NCI-H2227 (cell line): ENCODE measurements around the gene CIZ1.
"Not testable (repeated sequence)": the region's sequence is repeated elsewhere in the genome, so short reads cannot be mapped to it uniquely, and the experiment has no call there.

Experiments used
- DNase-seq: peaks from one replicate; lab custom pipeline; 2025; ENCODE audit not compliant: unreplicated experiment; lab: John Stamatoyannopoulos, UW

CIZ1 gene, protein sequence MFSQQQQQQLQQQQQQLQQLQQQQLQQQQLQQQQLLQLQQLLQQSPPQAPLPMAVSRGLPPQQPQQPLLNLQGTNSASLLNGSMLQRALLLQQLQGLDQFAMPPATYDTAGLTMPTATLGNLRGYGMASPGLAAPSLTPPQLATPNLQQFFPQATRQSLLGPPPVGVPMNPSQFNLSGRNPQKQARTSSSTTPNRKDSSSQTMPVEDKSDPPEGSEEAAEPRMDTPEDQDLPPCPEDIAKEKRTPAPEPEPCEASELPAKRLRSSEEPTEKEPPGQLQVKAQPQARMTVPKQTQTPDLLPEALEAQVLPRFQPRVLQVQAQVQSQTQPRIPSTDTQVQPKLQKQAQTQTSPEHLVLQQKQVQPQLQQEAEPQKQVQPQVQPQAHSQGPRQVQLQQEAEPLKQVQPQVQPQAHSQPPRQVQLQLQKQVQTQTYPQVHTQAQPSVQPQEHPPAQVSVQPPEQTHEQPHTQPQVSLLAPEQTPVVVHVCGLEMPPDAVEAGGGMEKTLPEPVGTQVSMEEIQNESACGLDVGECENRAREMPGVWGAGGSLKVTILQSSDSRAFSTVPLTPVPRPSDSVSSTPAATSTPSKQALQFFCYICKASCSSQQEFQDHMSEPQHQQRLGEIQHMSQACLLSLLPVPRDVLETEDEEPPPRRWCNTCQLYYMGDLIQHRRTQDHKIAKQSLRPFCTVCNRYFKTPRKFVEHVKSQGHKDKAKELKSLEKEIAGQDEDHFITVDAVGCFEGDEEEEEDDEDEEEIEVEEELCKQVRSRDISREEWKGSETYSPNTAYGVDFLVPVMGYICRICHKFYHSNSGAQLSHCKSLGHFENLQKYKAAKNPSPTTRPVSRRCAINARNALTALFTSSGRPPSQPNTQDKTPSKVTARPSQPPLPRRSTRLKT

DNA sequence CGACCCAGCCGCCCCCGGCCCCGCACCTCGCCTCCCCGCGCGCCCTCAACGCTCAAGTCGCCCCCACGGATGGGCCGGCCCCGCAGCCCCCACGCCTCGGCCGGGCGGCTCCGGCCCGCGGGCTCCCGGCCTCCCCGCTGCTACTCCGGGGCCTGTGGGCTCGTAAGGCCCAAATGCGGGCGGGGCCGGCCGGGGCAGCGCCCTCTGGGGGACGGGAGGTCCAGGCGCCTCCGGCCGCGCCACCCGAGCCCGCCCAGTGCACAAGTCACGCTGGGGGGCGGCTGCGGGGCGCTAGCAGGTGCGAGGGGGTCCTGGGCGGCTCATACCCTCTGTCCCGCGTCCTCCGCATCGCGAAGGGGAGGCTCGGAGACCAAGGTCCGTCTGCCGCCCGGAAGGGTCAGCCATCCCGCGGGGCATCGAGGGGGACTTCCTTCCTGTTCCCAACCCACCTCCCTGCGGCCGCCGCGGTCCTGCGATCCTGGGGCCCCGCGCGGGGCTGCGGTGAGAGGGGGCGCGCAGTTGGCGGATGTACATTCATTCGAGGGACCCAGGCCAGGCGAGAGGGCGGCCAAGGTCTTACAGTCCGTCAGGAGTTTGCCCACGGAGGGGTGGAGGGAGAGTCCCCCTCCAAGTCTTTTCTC, at the start of gene CIZ1:
CIZ1 (minus strand) TSS at position 167 of the 641 bp plus-strand sequence. CDS start 715 bp downstream, outside the sequence.
- peak; percentile 81 for DNase-seq

DNA sequence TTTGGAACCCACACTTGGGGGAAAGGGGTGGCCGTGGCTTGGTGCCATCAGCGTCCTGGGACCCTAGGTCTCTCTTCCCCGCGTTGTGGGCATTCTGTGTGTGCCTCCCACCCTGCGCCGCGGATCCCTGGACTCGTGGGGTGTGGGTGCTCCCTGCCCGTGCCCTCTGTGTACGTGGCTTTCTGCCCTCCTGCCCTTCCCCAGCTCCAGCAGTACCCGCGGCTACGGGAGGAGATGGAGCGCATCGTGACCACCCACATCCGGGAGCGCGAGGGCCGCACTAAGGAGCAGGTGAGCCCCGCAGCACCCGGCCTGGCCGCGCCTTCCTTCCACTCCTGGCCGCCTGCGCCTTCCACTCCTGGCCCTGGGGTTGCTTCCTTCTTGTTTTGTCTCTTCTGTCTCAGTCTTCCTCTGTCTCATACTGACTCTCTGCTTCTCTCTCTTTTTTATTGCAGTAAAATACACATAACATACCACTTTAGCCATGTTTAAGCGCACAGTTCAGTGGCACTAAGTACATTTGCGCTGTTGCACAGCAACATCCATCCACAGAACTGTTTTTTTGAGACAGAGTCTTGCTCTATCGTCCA, 42.5 kb upstream of the CIZ1 start:
- DNase-seq = no peak

DNA sequence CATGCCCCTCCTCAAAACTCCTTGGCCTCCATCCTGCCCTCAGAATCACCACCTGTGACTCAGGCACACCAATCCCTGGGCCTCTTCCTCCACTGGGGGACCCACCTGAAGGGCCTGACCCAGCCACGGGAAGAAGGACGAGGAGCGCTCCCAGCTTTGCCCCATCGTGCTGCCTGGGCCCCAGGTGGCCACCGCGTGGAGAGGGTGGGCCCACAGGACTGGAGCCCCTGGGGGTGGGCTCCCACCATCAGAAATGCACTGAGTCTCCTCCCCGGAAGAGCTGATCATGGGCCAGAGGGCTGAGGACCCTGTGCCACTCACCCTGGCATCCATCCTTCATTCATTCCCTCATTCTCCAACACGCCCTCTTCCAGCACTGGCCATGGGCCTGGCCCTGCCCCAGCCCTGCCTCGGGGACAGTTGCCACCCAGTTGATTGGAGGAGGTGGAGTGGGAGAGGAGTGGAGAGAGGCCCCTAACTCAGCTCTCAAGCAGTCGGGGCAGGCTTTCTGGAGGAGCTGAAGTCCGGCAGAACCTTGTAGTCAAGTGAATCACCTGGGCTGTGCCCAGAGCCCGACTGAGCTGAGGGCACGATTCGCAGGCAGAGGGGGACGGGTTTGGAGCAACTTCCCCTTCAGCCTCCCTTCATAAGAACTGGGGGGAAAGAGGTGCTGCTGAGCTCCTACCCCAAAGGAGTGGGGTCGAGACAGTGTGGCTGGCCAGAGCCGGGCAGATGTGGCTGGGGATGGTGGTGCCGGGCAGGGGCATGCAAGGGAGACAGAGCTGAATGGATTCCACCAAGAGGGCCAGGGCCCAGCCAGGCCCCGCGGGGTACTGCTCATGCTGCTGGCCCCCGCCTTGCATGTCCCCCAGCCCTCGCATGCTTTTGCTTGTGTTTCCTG, 41.4 kb upstream of the CIZ1 start:
- no peak for DNase-seq

DNA sequence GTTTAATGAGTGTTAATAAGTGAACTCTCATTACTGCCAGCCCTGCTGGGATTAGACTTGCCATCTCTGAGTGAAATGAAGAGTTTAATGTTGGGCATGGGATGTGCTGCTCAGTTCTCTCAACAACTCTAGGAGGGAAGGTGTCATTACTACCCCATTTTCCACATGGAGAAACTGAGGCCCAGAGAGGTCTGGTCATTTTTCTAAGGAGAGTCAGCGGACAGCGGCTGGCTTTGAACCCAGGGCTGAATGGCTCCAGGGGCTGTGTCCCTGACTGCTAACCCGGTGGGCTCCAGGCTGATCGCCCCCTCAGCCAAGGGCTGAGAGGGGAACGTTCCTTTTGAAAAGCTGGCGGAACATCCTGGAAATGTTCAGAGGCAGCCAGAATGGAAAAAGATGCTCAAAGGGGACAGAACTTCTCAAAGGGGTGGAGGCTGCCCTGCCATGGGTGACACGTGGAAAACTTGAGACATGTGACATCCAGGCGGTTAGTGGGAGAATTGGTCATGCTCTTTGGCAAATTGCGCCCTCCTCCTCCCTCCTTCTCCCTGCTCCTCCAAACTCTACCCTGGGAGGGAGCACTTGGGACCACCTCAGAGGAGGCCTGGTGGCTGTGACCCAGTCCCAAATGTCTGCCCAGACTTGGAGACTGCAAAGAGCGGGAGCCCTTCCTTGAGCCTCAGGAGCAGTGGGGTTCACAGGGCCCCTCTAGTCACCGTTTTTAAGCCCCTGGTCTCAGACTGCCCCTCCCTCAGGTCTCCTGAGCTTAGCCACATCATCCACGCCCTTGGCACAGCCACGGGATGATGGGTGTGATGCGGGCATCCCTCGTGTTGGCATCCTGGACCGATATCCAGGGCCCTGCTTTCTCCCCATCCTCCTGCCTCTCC, 40.5 kb upstream of the CIZ1 start:
- DNase-seq = no peak

DNA sequence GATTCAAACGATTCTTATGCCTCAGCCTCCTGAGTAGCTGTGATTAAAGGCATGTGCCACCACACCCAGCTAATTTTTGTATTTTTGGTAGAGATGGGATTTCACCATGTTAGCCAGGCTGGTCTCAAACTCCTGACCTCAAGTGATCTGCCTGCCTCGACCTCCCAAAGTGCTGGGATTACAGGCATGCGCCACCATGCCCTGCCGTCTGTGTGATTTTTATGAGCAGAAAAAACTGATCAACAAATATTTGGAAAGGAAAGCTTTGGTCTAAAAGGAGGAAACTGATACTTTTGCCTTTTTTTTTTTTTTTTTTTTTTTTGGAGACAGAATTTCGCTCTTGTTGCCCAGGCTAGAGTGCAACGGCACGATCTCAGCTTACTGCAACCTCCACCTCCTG, 39.5 kb upstream of the CIZ1 start:
- DNase-seq = not testable (repeated sequence)

DNA sequence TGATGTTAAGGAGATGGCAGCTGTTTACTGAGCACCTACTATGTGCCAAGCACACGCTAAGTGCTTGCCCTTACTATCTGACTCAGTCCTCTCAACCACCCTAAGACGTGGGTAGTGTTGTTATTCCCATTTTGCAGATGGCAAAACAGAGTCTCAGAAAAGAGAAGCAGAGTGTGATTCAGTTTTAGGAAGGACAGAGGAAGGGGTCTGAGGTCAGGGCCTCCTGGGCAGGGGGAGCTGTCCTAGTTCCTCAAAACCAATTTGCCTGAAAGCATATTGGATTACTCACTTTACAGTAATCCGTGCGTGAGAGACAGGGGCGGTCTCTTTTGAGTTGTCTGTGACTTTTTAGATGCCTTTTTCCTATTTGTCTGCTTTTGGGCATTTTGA, 35.0 kb upstream of the CIZ1 start:
- DNase-seq = no peak

DNA sequence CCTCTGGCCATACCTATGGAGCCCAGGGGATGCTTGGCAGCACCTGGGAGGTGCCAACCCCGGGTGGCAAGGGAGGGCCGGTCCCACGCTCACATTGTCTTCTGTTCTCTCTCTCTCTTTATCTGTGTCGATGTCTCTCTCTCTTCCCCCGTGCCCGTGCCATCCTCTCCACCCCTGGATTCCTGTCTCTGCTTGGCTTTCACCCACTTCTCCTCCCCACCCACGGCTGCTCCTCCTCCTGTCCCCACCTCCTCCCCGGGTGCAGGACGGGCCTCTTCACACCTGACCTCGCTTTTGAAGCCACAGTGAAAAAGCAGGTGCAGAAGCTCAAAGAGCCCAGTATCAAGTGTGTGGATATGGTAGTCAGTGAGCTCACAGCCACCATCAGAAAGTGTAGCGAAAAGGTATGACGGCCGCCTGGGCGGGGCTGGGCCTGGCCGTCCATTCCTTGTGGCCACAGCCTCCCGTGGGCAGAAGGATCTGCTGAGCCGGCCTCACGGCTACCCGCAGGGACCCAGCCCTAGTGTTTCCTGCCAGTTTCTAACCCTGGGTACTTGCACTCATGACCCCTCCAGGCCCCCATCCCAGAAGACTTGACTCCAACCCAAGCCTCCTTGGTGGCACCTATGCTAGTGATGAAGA, 34.5 kb upstream of the CIZ1 start:
- DNase-seq = no peak

DNA sequence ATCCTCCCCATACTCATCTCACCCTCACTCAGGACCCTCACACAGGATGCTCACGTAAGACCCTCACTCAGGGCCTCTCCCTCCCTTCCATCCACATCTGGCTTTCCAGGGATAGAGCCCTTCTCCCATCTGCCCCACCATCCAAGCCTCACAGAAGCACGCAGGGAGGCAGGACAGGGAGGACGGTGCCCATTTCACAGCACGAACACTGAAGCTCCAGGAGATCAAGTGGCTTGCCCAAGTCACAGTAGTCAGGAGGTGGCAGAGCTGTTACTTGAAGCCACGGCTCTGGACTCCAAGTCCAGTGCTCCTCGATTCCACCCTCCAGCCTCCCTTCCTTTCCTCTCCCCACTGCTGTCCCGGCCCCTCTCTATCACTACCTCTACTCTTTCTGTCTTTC, 33.5 kb upstream of the CIZ1 start:
- DNase-seq = no peak

DNA sequence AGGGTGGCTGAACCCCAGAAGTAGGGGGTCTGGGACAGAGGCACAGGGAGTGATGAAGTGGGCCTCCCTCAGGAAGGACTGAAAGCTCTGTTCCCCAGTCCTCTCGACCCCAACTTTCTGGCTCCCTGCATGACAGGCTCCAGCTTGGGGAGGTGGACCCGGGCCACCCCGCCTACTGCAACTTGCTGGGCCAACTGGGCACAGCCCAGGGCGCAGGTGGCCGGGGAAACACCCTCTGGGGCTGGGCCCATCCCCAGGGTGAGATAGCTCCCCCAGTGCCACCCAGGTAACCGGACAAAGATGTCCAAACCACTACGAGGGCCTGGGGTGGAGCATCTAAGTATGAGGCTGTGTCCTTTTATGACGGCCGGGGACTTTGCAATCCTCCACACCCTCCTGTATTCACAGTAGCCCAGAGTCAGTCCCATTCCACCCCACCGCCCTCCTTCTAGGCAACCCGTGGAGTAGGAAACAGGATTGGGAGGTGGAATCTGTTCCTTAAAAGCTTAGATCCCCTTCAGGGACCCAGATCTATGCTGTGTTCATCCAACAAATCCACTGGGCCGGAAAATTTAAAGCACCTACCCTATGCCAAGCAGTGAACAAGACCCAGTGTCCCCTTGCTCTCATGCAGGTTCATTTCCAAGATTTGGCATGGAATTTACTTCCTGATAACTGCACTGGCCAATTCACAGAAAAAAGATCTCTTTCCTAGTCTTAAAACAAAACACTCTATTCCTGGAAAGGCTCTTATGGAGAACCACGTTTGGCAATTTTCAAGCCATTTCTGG, 31.7 kb upstream of the CIZ1 start:
- no peak for DNase-seq

DNA sequence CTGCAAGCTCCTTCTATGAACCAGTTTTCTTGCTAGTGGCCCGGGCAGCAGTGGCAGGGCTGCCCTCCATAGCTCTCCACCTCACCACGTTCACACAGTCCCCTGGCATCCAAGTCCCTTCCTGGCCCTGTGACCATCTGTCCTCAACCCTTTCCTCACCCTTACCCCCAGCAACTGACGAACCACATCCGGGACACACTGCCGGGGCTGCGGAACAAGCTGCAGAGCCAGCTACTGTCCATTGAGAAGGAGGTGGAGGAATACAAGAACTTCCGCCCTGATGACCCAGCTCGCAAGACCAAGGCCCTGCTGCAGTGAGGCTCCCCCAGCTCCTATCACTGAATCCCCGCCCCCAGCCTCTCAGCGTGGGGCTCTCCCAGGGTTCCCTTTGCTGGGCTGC, 30.7 kb upstream of the CIZ1 start:
- DNase-seq = no peak

DNA sequence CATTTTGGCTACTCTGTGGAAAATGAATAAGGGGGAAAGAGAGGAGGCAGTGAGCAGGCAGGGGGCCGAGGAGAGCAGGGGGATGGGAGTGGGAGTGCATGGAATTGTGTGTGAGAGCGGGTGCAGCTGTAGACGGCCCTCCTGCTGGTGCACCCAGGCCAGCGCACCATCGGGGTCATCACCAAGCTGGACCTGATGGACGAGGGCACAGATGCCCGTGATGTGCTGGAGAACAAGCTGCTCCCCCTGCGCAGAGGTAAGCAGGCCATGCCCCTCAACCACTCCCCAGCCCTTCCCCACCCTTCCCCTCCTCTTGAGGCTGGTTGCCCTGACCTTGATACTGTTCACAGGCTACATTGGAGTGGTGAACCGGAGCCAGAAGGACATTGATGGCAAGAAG, 28.5 kb upstream of the CIZ1 start:
- no peak for DNase-seq

DNA sequence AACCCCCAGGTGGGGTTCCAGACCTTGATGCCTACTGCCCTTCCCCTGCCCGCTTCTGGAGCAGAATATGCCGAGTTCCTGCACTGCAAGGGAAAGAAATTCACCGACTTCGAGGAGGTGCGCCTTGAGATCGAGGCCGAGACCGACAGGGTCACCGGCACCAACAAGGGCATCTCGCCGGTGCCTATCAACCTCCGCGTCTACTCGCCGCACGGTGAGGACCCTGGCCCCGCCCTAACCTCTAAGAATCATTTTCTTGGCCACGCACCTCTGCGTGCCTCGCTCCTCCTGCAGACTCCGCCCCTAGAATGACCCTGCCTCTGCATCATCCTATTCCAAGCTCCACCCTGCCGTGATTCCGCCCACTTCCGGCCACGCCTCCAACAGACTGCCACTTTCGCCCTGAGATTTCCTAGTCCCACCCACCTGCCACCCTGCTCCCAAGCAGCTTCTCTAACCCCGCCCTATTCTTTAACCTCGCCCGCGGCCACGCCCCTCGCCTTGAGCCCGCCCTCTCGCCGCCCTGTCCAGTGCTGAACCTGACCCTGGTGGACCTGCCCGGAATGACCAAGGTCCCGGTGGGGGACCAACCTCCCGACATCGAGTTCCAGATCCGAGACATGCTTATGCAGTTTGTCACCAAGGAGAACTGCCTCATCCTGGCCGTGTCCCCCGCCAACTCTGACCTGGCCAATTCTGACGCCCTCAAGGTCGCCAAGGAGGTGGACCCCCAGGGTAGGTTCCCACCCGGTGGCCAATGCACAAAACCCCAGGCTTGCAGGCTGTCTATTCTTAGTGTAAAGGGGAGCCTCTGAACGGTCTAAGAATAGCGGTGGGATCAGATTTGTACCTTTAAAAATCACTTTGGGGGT, 27.4 kb upstream of the CIZ1 start:
- no peak for DNase-seq

DNA sequence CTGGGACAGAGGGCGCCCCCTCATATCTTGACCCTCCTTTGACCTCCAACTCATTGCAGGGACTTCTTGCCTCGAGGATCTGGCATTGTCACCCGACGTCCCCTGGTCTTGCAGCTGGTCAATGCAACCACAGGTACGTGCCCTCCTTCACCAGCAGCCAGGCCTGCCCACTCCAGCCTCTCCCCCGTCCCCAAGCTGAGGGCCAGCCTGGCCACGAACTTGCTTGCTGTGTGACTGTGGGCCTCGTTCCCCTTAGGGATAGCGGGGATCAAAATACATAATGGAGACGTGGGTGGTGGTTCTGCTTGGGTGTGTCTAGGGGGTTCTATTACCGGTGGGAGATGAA, 26.8 kb upstream of the CIZ1 start:
- DNase-seq = no peak

DNA sequence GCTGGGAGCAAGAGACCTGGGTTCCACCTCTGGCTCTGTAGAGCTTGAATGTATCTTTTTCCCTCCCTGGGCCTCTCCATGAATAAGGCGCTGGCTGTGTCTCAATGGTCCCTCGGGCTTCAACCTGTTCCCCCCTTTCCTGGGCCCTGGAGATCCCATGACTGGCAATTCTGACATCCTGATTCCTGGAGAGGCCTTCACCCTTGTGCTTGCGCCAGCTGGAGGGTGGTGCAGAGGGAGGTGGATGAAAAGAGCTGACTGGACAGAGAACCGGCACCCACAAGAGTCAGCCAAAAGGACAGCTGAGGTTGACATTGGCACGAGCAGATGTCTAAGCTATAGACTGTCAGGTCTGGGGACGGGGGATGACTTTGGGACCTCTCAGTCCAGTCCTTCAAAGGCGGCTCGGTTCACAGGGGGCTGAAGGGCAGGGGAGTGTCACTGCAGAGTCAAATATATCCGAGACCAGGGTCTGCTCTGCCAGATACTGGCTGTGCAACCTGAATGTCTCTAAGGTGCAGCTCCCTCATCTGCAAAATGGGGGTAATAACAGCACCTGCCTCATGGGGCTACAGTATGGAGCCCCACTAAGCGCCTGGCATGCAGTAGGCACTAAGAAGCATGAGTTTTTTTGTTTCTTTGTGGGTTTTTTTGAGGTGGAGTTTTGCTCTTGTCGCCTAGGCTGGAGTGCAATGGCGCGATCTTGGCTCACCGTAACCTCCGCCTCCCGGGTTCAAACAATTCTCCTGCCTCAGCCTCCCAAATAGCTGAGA, 25.6 kb upstream of the CIZ1 start:
- DNase-seq = no peak

DNA sequence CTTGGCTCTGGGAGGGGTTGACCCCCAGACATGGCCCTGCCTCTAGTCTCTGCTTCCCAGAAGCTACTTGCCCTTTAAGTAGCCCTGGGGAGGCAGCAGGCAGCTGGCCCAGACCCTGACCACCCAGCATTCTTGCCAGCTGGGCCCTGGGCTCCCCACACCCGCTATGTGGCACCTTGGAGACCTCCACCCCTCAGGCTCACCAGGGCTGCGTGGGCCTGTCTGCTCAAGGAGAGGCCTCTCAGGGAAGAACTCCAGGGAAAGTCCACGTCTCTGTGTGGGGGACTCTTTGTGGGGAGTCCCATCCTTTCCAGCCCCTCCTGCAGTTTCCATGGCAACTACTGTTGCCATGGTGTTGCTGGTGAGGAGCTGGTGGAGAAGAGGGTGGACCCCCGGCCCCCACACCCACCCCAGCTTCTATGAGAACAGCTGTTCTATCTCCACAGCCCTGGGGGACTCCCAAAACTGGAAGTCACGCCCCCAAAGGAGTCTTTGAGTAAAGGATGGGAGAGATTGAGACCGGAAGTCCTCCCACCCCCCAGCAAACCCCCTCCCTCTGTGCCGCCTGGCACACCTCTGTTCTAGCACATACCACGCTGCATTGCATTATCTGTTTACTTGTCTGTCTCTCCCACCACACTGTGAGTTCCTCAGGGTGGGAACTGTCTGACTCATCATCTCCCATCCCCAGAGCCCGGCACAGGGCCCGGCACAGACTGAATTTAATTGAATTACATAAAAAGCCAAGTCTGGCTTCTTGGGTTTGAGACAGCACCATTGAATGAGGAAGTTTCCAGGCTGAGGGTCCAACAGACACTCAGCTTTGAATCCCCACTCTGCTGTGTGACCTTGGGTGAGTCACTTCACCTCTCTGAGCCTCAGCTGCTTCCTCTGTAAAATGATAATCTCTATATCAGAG, 24.4 kb upstream of the CIZ1 start:
- no peak for DNase-seq
